ENCODE results near the gene BHMT. TPM values are rescaled to one million over a fixed set of nuclear protein-coding genes. Genes with fewer than 3 reads are reported as not detected.
"Not testable (repeated sequence)": the region's sequence is repeated elsewhere in the genome, so short reads cannot be mapped to it uniquely, and the experiment has no call there.

Gene BHMT
- total and polyA plus RNA-seq, 4 donors, result 0.05 to 2.3 (median 0.48) TPM

DNA sequence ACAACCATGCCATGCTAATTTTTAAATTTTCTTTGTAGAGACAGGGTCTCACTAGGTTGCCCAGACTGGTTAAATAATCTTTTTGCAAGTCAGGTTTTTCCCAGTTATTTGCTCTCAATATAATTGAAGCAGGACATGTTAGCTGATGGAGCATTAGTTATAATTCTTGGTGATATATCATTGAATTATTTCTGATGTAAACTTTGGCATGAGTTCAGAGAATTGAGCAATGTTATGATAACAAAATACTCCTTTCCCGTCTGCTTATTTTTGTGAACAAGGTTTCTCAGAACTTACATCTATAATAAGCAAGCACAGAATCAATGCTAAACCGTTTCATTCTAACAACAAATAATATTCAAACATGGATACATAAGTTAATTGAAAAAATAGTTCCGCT lies 37.8 kb downstream of the BHMT start:
- ATAC-seq (ENCODE audit: low FRiP score), result no peak
- 63 to 70% methylated on average over 3 of the region's 3 CpGs for WGBS, 2 donors
- Histone ChIP-seq H3K9me3 (ENCODE audit: control insufficient read depth, low read length) (no peaks in the 10 kb centered on the region), H3K4me1 (ENCODE audit: control insufficient read depth in 1 of 2, insufficient read depth in 2 of 2, low read length in 2 of 2) (no peaks in the 10 kb centered on the region), H3K36me3 (ENCODE audit: control insufficient read depth in 1 of 2, insufficient read depth in 2 of 2, low read length in 1 of 2) (no peaks in the 10 kb centered on the region), H3K27me3 (ENCODE audit: control insufficient read depth in 1 of 2, insufficient read depth in 2 of 2, low read length in 1 of 2) (no peaks in the 10 kb centered on the region), H3K4me3 (ENCODE audit: low read length in 2 of 2) (no peak overlapping the region), H3K27ac (ENCODE audit: low read depth in 1 of 2, low read length in 2 of 2) (no peak overlapping the region)
- no peak for DNase-seq
- intact Hi-C loops (cut with DNase I), result no loop called here

DNA sequence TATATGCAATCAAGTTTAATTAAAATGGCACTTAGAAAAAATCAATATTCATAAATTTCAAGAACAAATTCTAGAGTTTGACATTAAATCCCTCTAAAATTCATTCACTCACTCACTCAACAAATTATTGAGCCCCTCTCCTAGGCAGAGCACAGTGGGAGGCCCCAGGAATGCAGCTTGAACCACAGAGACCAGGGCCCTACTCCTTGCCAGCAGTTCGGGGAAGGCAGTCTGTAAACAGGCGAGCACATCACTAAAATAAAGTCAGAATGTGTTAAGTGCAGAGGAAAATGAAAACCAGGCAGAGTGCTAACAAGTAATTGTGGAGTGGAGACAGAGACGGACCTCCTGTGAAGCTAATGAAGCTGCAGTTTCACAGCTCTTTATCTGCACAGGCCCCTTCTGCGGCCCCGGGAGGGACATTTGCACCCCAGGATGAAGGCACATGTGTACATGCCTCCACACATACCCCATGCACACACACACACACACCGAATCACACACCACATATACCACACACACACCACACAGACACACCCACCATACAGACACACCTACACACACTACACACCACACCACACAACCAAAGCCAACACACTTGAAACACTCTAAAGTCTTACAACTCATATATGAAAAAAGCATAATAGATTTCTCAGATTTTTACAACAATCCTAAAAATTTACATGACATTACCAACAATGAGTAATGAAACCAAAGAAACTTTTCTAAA lies 40.5 kb downstream of the BHMT start:
- DNase-seq, result no peak
- H3K27me3 ChIP-seq (ENCODE audit: control insufficient read depth in 1 of 2, insufficient read depth in 2 of 2, low read length in 1 of 2), result no peaks in the 10 kb centered on the region
- no peak overlapping the region for H3K27ac ChIP-seq (ENCODE audit: low read depth in 1 of 2, low read length in 2 of 2)
- no peak for ATAC-seq (ENCODE audit: low FRiP score)
- no peaks in the 10 kb centered on the region for H3K9me3 ChIP-seq (ENCODE audit: control insufficient read depth, low read length)
- intact Hi-C loops (cut with DNase I), result no loop called here
- no peak overlapping the region for H3K4me3 ChIP-seq (ENCODE audit: low read length in 2 of 2)
- H3K36me3 ChIP-seq (ENCODE audit: control insufficient read depth in 1 of 2, insufficient read depth in 2 of 2, low read length in 1 of 2), result no peaks in the 10 kb centered on the region
- WGBS, 2 donors, result 82% methylated on average over 6 of the region's 6 CpGs
- H3K4me1 ChIP-seq (ENCODE audit: control insufficient read depth in 1 of 2, insufficient read depth in 2 of 2, low read length in 2 of 2), result no peaks in the 10 kb centered on the region

DNA sequence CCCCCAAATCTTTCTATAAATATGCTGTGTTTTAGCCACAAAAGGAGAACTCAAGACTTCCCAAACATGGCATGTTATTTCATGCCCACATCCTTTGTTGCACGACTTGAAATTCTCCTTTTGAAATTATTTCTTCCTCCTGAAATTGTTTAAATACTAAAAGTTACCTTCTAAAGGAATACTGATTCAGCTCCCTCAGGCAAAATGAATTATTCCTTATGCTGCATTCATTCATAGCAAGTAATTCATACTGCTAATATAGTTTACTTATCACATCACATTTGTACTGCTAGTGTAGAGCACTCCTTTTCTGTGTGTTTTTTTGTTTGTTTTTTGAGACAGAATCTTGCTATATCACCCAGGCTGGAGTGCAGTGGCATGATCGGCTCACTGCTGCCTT lies 45.7 kb downstream of the BHMT start:
- WGBS, 2 donors, result 44 to 57% methylated on average over 2 of the region's 2 CpGs
- no peaks in the 10 kb centered on the region for H3K27me3 ChIP-seq (ENCODE audit: control insufficient read depth in 1 of 2, insufficient read depth in 2 of 2, low read length in 1 of 2)
- no peak overlapping the region for H3K4me3 ChIP-seq (ENCODE audit: low read length in 2 of 2)
- DNase-seq (no peak), ATAC-seq (ENCODE audit: low FRiP score) (no peak)
- no peak overlapping the region for H3K27ac ChIP-seq (ENCODE audit: low read depth in 1 of 2, low read length in 2 of 2)
- intact Hi-C loops (cut with DNase I), result no loop called here
- no peaks in the 10 kb centered on the region for H3K4me1 ChIP-seq (ENCODE audit: control insufficient read depth in 1 of 2, insufficient read depth in 2 of 2, low read length in 2 of 2)
- H3K36me3 ChIP-seq (ENCODE audit: control insufficient read depth in 1 of 2, insufficient read depth in 2 of 2, low read length in 1 of 2), result no peaks in the 10 kb centered on the region
- no peaks in the 10 kb centered on the region for H3K9me3 ChIP-seq (ENCODE audit: control insufficient read depth, low read length)

DNA sequence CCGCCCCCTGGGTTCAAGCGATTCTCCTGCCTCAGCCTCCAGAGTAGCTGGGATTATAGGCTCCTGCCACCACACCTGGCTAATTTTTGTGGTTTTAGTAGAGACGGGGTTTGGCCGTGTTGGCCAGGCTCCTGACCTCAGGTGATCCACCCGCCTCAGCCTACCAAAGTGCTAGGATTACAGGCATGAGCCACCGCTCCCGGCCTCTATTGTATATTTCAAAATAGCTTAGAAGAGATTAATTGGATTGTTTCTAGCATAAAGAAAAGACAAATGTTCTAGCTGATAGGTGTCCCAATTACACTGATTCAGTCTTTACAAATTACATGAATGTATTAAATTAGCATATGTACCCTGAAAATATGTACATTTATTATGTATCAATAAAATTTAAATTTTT lies 50.0 kb downstream of the BHMT start:
- H3K4me1 ChIP-seq (ENCODE audit: control insufficient read depth in 1 of 2, insufficient read depth in 2 of 2, low read length in 2 of 2); H3K36me3 ChIP-seq (ENCODE audit: control insufficient read depth in 1 of 2, insufficient read depth in 2 of 2, low read length in 1 of 2); intact Hi-C loops (cut with DNase I); H3K9me3 ChIP-seq (ENCODE audit: control insufficient read depth, low read length); ATAC-seq (ENCODE audit: low FRiP score); DNase-seq; H3K27ac ChIP-seq (ENCODE audit: low read depth in 1 of 2, low read length in 2 of 2); H3K27me3 ChIP-seq (ENCODE audit: control insufficient read depth in 1 of 2, insufficient read depth in 2 of 2, low read length in 1 of 2); H3K4me3 ChIP-seq (ENCODE audit: low read length in 2 of 2): not testable (repeated sequence)
- 91 to 96% methylated on average over 7 of the region's 7 CpGs for WGBS, 2 donors

DNA sequence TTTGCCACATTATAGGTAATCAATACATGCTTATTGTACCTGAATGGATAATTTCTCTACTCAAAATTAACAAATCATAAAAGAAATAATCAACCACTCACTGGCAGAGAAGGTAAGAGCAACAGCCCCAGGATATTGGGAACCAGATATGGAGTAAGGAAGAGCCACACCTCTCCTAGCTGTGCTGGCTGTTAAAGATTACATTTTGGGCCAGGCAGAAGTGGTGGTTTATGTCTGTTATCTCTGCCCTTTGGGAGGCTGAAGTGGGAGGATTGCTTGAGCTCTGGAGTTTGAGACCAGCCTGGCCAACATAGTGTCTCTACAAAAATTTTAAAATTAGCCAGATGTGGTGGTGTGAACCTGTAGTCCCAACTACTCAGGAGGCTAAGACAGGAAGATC lies 56.4 kb downstream of the BHMT start:
- Histone ChIP-seq H3K9me3 (ENCODE audit: control insufficient read depth, low read length) (no peaks in the 10 kb centered on the region), H3K27ac (ENCODE audit: low read depth in 1 of 2, low read length in 2 of 2) (no peak overlapping the region), H3K4me3 (ENCODE audit: low read length in 2 of 2) (no peak overlapping the region), H3K36me3 (ENCODE audit: control insufficient read depth in 1 of 2, insufficient read depth in 2 of 2, low read length in 1 of 2) (no peaks in the 10 kb centered on the region), H3K4me1 (ENCODE audit: control insufficient read depth in 1 of 2, insufficient read depth in 2 of 2, low read length in 2 of 2) (no peaks in the 10 kb centered on the region), H3K27me3 (ENCODE audit: control insufficient read depth in 1 of 2, insufficient read depth in 2 of 2, low read length in 1 of 2) (no peaks in the 10 kb centered on the region)
- intact Hi-C loops (cut with DNase I), result no loop called here
- no peak for DNase-seq
- no peak for ATAC-seq (ENCODE audit: low FRiP score)

DNA sequence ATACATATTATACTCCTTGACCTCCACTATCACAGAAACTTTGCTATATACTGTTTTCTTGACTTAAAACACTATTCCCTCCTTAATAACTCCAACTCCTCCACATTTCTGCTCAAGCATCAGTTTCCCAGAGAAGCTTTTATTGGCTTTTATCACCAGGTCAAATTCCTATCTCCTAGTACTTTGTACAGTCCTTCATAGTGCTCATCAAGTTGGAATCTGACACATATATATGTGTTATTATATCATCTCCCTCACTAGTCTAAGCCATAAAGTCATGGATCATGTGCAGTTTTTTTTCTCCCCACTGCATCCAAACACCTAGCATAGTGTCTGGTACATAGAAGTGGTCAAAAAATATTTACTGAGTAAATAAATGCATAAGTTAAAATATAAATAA lies 59.1 kb downstream of the BHMT start:
- Histone ChIP-seq H3K27me3 (ENCODE audit: control insufficient read depth in 1 of 2, insufficient read depth in 2 of 2, low read length in 1 of 2) (no peaks in the 10 kb centered on the region), H3K27ac (ENCODE audit: low read depth in 1 of 2, low read length in 2 of 2) (no peak overlapping the region), H3K9me3 (ENCODE audit: control insufficient read depth, low read length) (no peaks in the 10 kb centered on the region), H3K36me3 (ENCODE audit: control insufficient read depth in 1 of 2, insufficient read depth in 2 of 2, low read length in 1 of 2) (no peaks in the 10 kb centered on the region), H3K4me3 (ENCODE audit: low read length in 2 of 2) (no peak overlapping the region), H3K4me1 (ENCODE audit: control insufficient read depth in 1 of 2, insufficient read depth in 2 of 2, low read length in 2 of 2) (no peaks in the 10 kb centered on the region)
- no peak for DNase-seq
- no peak for ATAC-seq (ENCODE audit: low FRiP score)
- intact Hi-C loops (cut with DNase I), result no loop called here

DNA sequence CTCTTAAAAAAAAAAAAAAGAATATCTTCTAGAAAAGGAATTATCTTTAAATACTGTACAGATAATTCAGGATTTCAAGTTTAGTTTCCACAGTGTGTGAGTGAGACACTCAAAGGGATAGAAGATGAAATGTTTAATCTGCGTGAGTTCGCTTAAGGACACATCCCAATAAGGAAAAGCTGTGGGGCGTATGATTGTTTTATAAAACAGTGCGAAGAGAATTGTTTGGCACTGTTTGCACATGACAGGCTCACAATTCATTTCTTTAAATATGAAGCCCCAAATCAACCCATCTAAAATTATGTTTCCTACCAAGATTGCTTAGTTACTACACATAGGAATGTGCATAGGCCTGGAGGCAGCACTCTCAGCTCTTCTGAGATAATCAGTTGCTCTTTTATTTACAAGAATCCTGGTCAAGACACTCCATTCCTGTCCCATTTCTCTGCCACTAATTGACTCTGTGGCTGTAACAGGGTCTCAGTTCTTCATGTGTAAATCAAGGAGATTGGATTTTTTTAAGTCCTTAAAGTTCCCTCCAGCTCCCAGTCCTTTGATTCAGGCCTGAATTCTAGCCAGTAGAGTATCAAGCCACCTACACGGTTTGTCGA lies 60.1 kb downstream of the BHMT start:
- ATAC-seq (ENCODE audit: low FRiP score) (no peak), DNase-seq (no peak)
- WGBS, 2 donors, result 85 to 89% methylated on average over 6 of the region's 6 CpGs
- no peaks in the 10 kb centered on the region for H3K9me3 ChIP-seq (ENCODE audit: control insufficient read depth, low read length)
- no peaks in the 10 kb centered on the region for H3K36me3 ChIP-seq (ENCODE audit: control insufficient read depth in 1 of 2, insufficient read depth in 2 of 2, low read length in 1 of 2)
- H3K27ac ChIP-seq (ENCODE audit: low read depth in 1 of 2, low read length in 2 of 2), result no peak overlapping the region
- intact Hi-C loops (cut with DNase I), result no loop called here
- no peaks in the 10 kb centered on the region for H3K4me1 ChIP-seq (ENCODE audit: control insufficient read depth in 1 of 2, insufficient read depth in 2 of 2, low read length in 2 of 2)
- no peaks in the 10 kb centered on the region for H3K27me3 ChIP-seq (ENCODE audit: control insufficient read depth in 1 of 2, insufficient read depth in 2 of 2, low read length in 1 of 2)
- H3K4me3 ChIP-seq (ENCODE audit: low read length in 2 of 2), result no peak overlapping the region

DNA sequence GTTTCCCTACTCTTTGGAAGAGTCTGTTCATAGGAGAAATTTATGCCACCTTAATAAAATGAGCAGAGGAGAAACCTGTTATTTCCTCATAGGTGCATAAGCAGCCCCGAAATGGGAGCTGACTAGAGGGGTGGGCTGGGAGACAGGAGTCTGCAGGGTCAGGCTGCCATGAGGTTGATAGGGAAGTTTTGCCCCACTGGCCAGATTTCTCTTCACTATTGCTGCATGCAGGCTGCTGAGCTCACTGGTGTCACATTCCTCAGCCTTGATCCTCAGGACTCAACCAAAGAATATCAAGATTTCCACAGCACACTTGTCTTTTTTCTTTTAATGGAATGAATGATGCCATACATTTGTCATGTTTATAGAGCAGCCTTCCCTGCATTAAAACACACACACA lies 60.7 kb downstream of the BHMT start:
- intact Hi-C loops (cut with DNase I), result no loop called here
- Histone ChIP-seq H3K27me3 (ENCODE audit: control insufficient read depth in 1 of 2, insufficient read depth in 2 of 2, low read length in 1 of 2) (no peaks in the 10 kb centered on the region), H3K4me3 (ENCODE audit: low read length in 2 of 2) (no peak overlapping the region), H3K36me3 (ENCODE audit: control insufficient read depth in 1 of 2, insufficient read depth in 2 of 2, low read length in 1 of 2) (no peaks in the 10 kb centered on the region), H3K9me3 (ENCODE audit: control insufficient read depth, low read length) (no peaks in the 10 kb centered on the region), H3K27ac (ENCODE audit: low read depth in 1 of 2, low read length in 2 of 2) (no peak overlapping the region), H3K4me1 (ENCODE audit: control insufficient read depth in 1 of 2, insufficient read depth in 2 of 2, low read length in 2 of 2) (no peaks in the 10 kb centered on the region)
- DNase-seq (no peak), ATAC-seq (ENCODE audit: low FRiP score) (no peak)
- WGBS, 2 donors, result 85 to 86% methylated on average over 1 of the region's 1 CpG

DNA sequence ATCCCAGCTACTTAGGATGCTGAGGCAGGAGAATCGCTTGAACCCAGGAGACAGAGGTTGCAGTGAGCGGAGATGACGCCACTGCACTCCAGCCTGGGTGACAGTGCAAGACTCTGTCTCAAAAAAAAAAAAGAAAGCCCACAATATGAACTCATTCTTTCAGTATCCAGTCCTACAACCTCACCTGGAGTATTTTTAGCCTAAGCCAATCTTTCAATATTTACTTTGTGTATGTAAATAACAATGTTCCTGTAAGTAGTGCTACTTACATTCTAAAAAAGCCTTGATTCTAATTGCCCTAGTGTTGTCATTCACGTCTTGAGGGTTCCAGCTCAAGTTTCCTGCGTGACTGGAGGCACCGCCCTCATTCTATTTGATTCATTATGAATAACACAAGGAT lies 62.0 kb downstream of the BHMT start:
- no peak for ATAC-seq (ENCODE audit: low FRiP score)
- intact Hi-C loops (cut with DNase I), result no loop called here
- H3K4me1 ChIP-seq (ENCODE audit: control insufficient read depth in 1 of 2, insufficient read depth in 2 of 2, low read length in 2 of 2), result no peaks in the 10 kb centered on the region

More for the DNA sequence above, 62.0 kb downstream of the BHMT start:
- Histone ChIP-seq H3K36me3 (ENCODE audit: control insufficient read depth in 1 of 2, insufficient read depth in 2 of 2, low read length in 1 of 2) (no peaks in the 10 kb centered on the region), H3K27me3 (ENCODE audit: control insufficient read depth in 1 of 2, insufficient read depth in 2 of 2, low read length in 1 of 2) (no peaks in the 10 kb centered on the region), H3K27ac (ENCODE audit: low read depth in 1 of 2, low read length in 2 of 2) (no peak overlapping the region), H3K4me3 (ENCODE audit: low read length in 2 of 2) (no peak overlapping the region), H3K9me3 (ENCODE audit: control insufficient read depth, low read length) (no peaks in the 10 kb centered on the region)
- DNase-seq, result no peak
- WGBS, 2 donors, result 88 to 90% methylated on average over 6 of the region's 6 CpGs

Measured in aorta (tissue), 5 donors.